HepG2 (cell line): ENCODE data around the gene PRR29. TPM values are rescaled to one million over a fixed set of nuclear protein-coding genes. Genes with fewer than 3 reads are reported as not detected.

Experiments
- CTCF ChIP-seq: sonication (generic); formaldehyde crosslinking; IDR thresholded peaks from 2 replicates; pipeline ENCODE4 v1.5.0; 2020; ENCODE audit warnings: mild to moderate bottlenecking, missing genetic modification reagents, moderate library complexity
- GABPA ChIP-seq, 2 experiments: IDR thresholded peaks; 2 replicates each; pipeline ENCODE4 v1.6.1; 2011 to 2016; ENCODE audit warnings: low read depth in 2 of 2, low read length in 1 of 2, missing biosample characterization in 1 of 2, missing genetic modification characterization in 1 of 2
- GATAD2A ChIP-seq: IDR thresholded peaks from 2 replicates; pipeline ENCODE4 v1.6.1; 2016
- GMEB1 ChIP-seq: sonication (generic); formaldehyde crosslinking; IDR thresholded peaks from 2 replicates; pipeline ENCODE4 v1.5.1; 2020; ENCODE audit warnings: missing genetic modification reagents, mild to moderate bottlenecking, borderline replicate concordance
- HHEX ChIP-seq: IDR thresholded peaks from 2 replicates; pipeline ENCODE4 v1.6.1; 2016; ENCODE audit warnings: control low read depth
- KLF16 ChIP-seq, 2 experiments: sonication (generic) in 1 of 2; formaldehyde crosslinking in 1 of 2; IDR thresholded peaks; 2 replicates each; pipeline versions ENCODE4 v1.6.1 to v1.8.0; 2016 to 2023; ENCODE audit warnings: missing genetic modification reagents in 2 of 2, missing compliant biosample characterization in 1 of 2
- NFRKB ChIP-seq: fragments of 450-650 bp; IDR thresholded peaks from 2 replicates; pipeline ENCODE4 v1.6.1; 2017
- POLR2G ChIP-seq: fragments of 200-400 bp; formaldehyde crosslinking; IDR thresholded peaks from 2 replicates; pipeline ENCODE4 v1.6.1; 2018; ENCODE audit warnings: mild to moderate bottlenecking, low read depth, low read length, moderate library complexity
- PREB ChIP-seq: sonication (generic); formaldehyde crosslinking; IDR thresholded peaks from 2 replicates; pipeline ENCODE4 v1.4.0; 2020; ENCODE audit warnings: missing genetic modification reagents
- SKIL ChIP-seq: sonication (generic); formaldehyde crosslinking; IDR thresholded peaks from 2 replicates; pipeline ENCODE4 v1.8.0; 2022; ENCODE audit warnings: missing genetic modification reagents, mild to moderate bottlenecking, moderate library complexity, borderline replicate concordance
- TEF ChIP-seq: sonication (generic); formaldehyde crosslinking; IDR thresholded peaks from 2 replicates; pipeline ENCODE4 v1.5.0; 2020; ENCODE audit warnings: missing genetic modification reagents
- ZBTB1 ChIP-seq: sonication (generic); formaldehyde crosslinking; IDR thresholded peaks from 2 replicates; pipeline ENCODE4 v1.4.0; 2020; ENCODE audit warnings: missing genetic modification reagents, borderline replicate concordance
- ZBTB20 ChIP-seq: sonication (generic); formaldehyde crosslinking; IDR thresholded peaks from 2 replicates; pipeline ENCODE4 v1.8.1; 2023; ENCODE audit warnings: missing genetic modification reagents, low read depth, mild to moderate bottlenecking, borderline replicate concordance
- ZFP1 ChIP-seq: IDR thresholded peaks from 2 replicates; pipeline ENCODE4 v1.6.1; 2016
- ZNF326 ChIP-seq: sonication (generic); formaldehyde crosslinking; IDR thresholded peaks from 2 replicates; pipeline ENCODE4 v1.4.0; 2020; ENCODE audit warnings: missing genetic modification reagents, borderline replicate concordance
- ZNF720 ChIP-seq: sonication (generic); formaldehyde crosslinking; IDR thresholded peaks from 2 replicates; pipeline ENCODE4 v1.4.0; 2020; ENCODE audit warnings: missing genetic modification reagents
- polyA plus RNA-seq, 8 experiments: library from polyadenylated mRNA; depleted of rRNA in 3 of 8; stranded (reverse) in 7 of 8; unstranded in 1 of 8; fragments of >200 nt; fragmentation: Illumina TruSeq in 4 of 8; extraction: Trizol in 4 of 8; gene quantifications; 2 replicates each; pipeline versions ENCODE4 v1.2.1 to v1.2.3, GENCODE V29; 2011 to 2016; ENCODE audit warnings: low read depth in 4 of 8, missing spikeins in 1 of 8, mixed read lengths in 1 of 8; ENCODE audit not compliant: insufficient read depth in 1 of 8
- total RNA-seq, 5 experiments: library from RNA; depleted of rRNA; stranded (reverse); fragments of >200 nt; fragmentation: Illumina TruSeq; extraction: Trizol; gene quantifications; 2 replicates each; pipeline ENCODE4 v1.2.3, GENCODE V29; 2016; ENCODE audit warnings: low read depth in 1 of 5

Gene PRR29
- total and polyA plus RNA-seq, 2 of the 13 experiments (the other 11 are each of a cell fraction or from before 2014, with no cell fraction given): 0.07 to 0.20 TPM

- TF ChIP-seq TEF (CRISPR knock-in tag) (no peak), GMEB1 (CRISPR knock-in tag) (no peak), CTCF (CRISPR knock-in tag) (peak; percentile 41), ZNF326 (CRISPR knock-in tag) (no peak), ZFP1 (CRISPR knock-in tag) (no peak), ZNF720 (no peak), NFRKB (no peak), ZBTB1 (no peak), GABPA (IDR thresholded peaks at IDR 0.05; ENCODE audit: low read depth, low read length) (no peak), GABPA (CRISPR knock-in tag; IDR thresholded peaks at IDR 0.05; ENCODE audit: low read depth) (no peak), HHEX (CRISPR knock-in tag) (no peak), ZBTB20 (CRISPR knock-in tag) (no peak), GATAD2A (CRISPR knock-in tag) (no peak), POLR2G (no peak; the same call in 1 of the 2 replicates), SKIL (no peak), PREB (CRISPR knock-in tag) (no peak), KLF16 (CRISPR knock-in tag; IDR thresholded peaks at IDR 0.05) (no peak)
Measured at GRCh38 chr17:64036198-64036922, 38.2 kb downstream of the PRR29 start (continued).
